GM18511 (cell line): Measurements from ENCODE around the gene FARP1.

Experiments used
- ATAC-seq: cut with Tn5 transposase; IDR thresholded peaks from one replicate; pipeline ENCODE4 v1.9.1; 2021; ENCODE audit warnings: mild to moderate bottlenecking, moderate library complexity; ENCODE audit not compliant: unreplicated experiment

Gene FARP1

GRCh38 chr13:98473135-98473787 is 330.4 kb downstream of the FARP1 start:
- ATAC-seq, result no peak

- ATAC-seq, result no peak
These were observed 330.9 kb downstream of the FARP1 start for GRCh38 chr13:98473788-98474144.

- ATAC-seq, result no peak
These were observed 331.4 kb downstream of the FARP1 start for GRCh38 chr13:98474292-98474691.

- ATAC-seq, result no peak
These were observed 331.9 kb downstream of the FARP1 start for GRCh38 chr13:98474761-98475160.

- ATAC-seq, result no peak
These were observed 332.6 kb downstream of the FARP1 start for GRCh38 chr13:98475522-98475921.

- peak; percentile 55 for ATAC-seq
These were observed 333.2 kb downstream of the FARP1 start for GRCh38 chr13:98476106-98476505.

GRCh38 chr13:98476538-98476966 is 333.7 kb downstream of the FARP1 start:
- ATAC-seq, result peak; percentile 96

GRCh38 chr13:98478189-98479129 is 335.6 kb downstream of the FARP1 start:
- ATAC-seq, result peak; percentile 41

GRCh38 chr13:98479496-98480003 is 336.7 kb downstream of the FARP1 start:
- ATAC-seq, result no peak

GRCh38 chr13:98480915-98481877 is 338.3 kb downstream of the FARP1 start:
- no peak for ATAC-seq

- no peak for ATAC-seq
These were observed 339.9 kb downstream of the FARP1 start for GRCh38 chr13:98482476-98483444.

GRCh38 chr13:98483601-98484288 is 340.9 kb downstream of the FARP1 start:
- ATAC-seq, result no peak

- no peak for ATAC-seq
These were observed 341.7 kb downstream of the FARP1 start for GRCh38 chr13:98484289-98485219.

GRCh38 chr13:98485561-98485960 is 342.7 kb downstream of the FARP1 start:
- ATAC-seq, result no peak

GRCh38 chr13:98486412-98486811 is 343.5 kb downstream of the FARP1 start:
- no peak for ATAC-seq

GRCh38 chr13:98487016-98487415 is 344.1 kb downstream of the FARP1 start:
- ATAC-seq, result no peak

- peak; percentile 35 for ATAC-seq
These were observed 344.6 kb downstream of the FARP1 start for GRCh38 chr13:98487522-98487921.

GRCh38 chr13:98488736-98489135 is 345.8 kb downstream of the FARP1 start:
- ATAC-seq, result peak; percentile 64
